ENCODE measurements around the gene PITPNB. TPM values are rescaled to one million over a fixed set of nuclear protein-coding genes. Genes with fewer than 3 reads are reported as not detected.
A peak's percentile ranks its signal among the peaks of the same experiment; 100 is the strongest.

The PITPNB gene
- total RNA-seq, 1 experiment from 2014 or later = 29.5 TPM

- in situ Hi-C loops (cut with HindIII; ENCODE audit: low sequenced_read_pairs) = no loop called here
- no peak for DNase-seq (ENCODE audit: low spot score)
These were observed 75.6 kb downstream of the PITPNB start for GRCh38 chr22:27843441-27843840.

GRCh38 chr22:27842669-27843431, 76.2 kb downstream of the PITPNB start:
- DNase-seq (ENCODE audit: low spot score) = peak; percentile 76
- in situ Hi-C loops (cut with HindIII; ENCODE audit: low sequenced_read_pairs) = no loop called here

- in situ Hi-C loops (cut with HindIII; ENCODE audit: low sequenced_read_pairs) = no loop called here
- peak; percentile 8 for DNase-seq (ENCODE audit: low spot score)
These were observed 76.9 kb downstream of the PITPNB start for GRCh38 chr22:27842201-27842600.

GRCh38 chr22:27840436-27840835, 78.6 kb downstream of the PITPNB start:
- no peak for DNase-seq (ENCODE audit: low spot score)
- in situ Hi-C loops (cut with HindIII; ENCODE audit: low sequenced_read_pairs) = no loop called here

- in situ Hi-C loops (cut with HindIII; ENCODE audit: low sequenced_read_pairs) = no loop called here
These were observed 79.9 kb downstream of the PITPNB start for GRCh38 chr22:27839057-27839660.

GRCh38 chr22:27836181-27836580, 82.9 kb downstream of the PITPNB start:
- DNase-seq (ENCODE audit: low spot score) = no peak
- in situ Hi-C loops (cut with HindIII; ENCODE audit: low sequenced_read_pairs) = no loop called here

More at GRCh38 chr22:27839057-27839660, 79.9 kb downstream of the PITPNB start:
- no peak for DNase-seq (ENCODE audit: low spot score)

GRCh38 chr22:27835446-27835845, 83.6 kb downstream of the PITPNB start:
- DNase-seq (ENCODE audit: low spot score) = no peak
- in situ Hi-C loops (cut with HindIII; ENCODE audit: low sequenced_read_pairs) = no loop called here

GRCh38 chr22:27834364-27835185, 84.5 kb downstream of the PITPNB start:
- DNase-seq (ENCODE audit: low spot score) = no peak
- in situ Hi-C loops (cut with HindIII; ENCODE audit: low sequenced_read_pairs) = no loop called here

GRCh38 chr22:27833803-27834202, 85.3 kb downstream of the PITPNB start:
- in situ Hi-C loops (cut with HindIII; ENCODE audit: low sequenced_read_pairs) = no loop called here
- DNase-seq (ENCODE audit: low spot score) = no peak

- no peak for DNase-seq (ENCODE audit: low spot score)
- in situ Hi-C loops (cut with HindIII; ENCODE audit: low sequenced_read_pairs) = no loop called here
These were observed 86.5 kb downstream of the PITPNB start for GRCh38 chr22:27832606-27833005.

GRCh38 chr22:27829620-27830019, 89.4 kb downstream of the PITPNB start:
- in situ Hi-C loops (cut with HindIII; ENCODE audit: low sequenced_read_pairs) = no loop called here

GRCh38 chr22:27827604-27828587, 91.2 kb downstream of the PITPNB start:
- DNase-seq (ENCODE audit: low spot score) = no peak
- in situ Hi-C loops (cut with HindIII; ENCODE audit: low sequenced_read_pairs) = no loop called here

More at GRCh38 chr22:27829620-27830019, 89.4 kb downstream of the PITPNB start:
- DNase-seq (ENCODE audit: low spot score) = no peak

GRCh38 chr22:27825174-27825573, 93.9 kb downstream of the PITPNB start:
- no peak for DNase-seq (ENCODE audit: low spot score)
- in situ Hi-C loops (cut with HindIII; ENCODE audit: low sequenced_read_pairs) = no loop called here

GRCh38 chr22:27823221-27823620, 95.8 kb downstream of the PITPNB start:
- DNase-seq (ENCODE audit: low spot score) = no peak
- in situ Hi-C loops (cut with HindIII; ENCODE audit: low sequenced_read_pairs) = no loop called here

- in situ Hi-C loops (cut with HindIII; ENCODE audit: low sequenced_read_pairs) = no loop called here
- DNase-seq (ENCODE audit: low spot score) = no peak
These were observed 97.9 kb downstream of the PITPNB start for GRCh38 chr22:27820896-27821866.

- in situ Hi-C loops (cut with HindIII; ENCODE audit: low sequenced_read_pairs) = no loop called here
- no peak for DNase-seq (ENCODE audit: low spot score)
These were observed 102.5 kb downstream of the PITPNB start for GRCh38 chr22:27816552-27816951.

GRCh38 chr22:27815826-27816530, 103.1 kb downstream of the PITPNB start:
- no peak for DNase-seq (ENCODE audit: low spot score)
- in situ Hi-C loops (cut with HindIII; ENCODE audit: low sequenced_read_pairs) = no loop called here

All from G401 (cell line).